Astrocyte (in vitro differentiated cells and primary cell): Measurements from ENCODE around the gene PRRC2B.

Source experiments
- EZH2 ChIP-seq: IDR thresholded peaks from 2 replicates; pipeline ENCODE4 v1.6.1; 2012; ENCODE audit warnings: mild to moderate bottlenecking, low read length, inconsistent platforms; ENCODE audit not compliant: insufficient read depth
- TF ChIP-seq, protein P1 (sequence below): IDR thresholded peaks from 2 replicates; pipeline ENCODE4 v1.5.1; 2011; ENCODE audit warnings: low read depth, mild to moderate bottlenecking, inconsistent platforms, low read length, moderate library complexity; ENCODE audit not compliant: insufficient read depth

- TF ChIP-seq, protein P1, sequence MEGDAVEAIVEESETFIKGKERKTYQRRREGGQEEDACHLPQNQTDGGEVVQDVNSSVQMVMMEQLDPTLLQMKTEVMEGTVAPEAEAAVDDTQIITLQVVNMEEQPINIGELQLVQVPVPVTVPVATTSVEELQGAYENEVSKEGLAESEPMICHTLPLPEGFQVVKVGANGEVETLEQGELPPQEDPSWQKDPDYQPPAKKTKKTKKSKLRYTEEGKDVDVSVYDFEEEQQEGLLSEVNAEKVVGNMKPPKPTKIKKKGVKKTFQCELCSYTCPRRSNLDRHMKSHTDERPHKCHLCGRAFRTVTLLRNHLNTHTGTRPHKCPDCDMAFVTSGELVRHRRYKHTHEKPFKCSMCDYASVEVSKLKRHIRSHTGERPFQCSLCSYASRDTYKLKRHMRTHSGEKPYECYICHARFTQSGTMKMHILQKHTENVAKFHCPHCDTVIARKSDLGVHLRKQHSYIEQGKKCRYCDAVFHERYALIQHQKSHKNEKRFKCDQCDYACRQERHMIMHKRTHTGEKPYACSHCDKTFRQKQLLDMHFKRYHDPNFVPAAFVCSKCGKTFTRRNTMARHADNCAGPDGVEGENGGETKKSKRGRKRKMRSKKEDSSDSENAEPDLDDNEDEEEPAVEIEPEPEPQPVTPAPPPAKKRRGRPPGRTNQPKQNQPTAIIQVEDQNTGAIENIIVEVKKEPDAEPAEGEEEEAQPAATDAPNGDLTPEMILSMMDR: no peak
- TF ChIP-seq EZH2: no peak
Observed at GRCh38 chr9:131511416-131511815, 117.5 kb downstream of the PRRC2B start.
